D721Med (cell line): ENCODE measurements around the gene ACSM6.
"Not testable (repeated sequence)": the region's sequence is repeated elsewhere in the genome, so short reads cannot be mapped to it uniquely, and the experiment has no call there.

Experiments used
- DNase-seq: peaks from one replicate; pipeline ENCODE4 v3.0.0; 2011; ENCODE audit warnings: low spot score; ENCODE audit not compliant: insufficient read length
- FAIRE-seq: peaks from 2 replicates; lab custom pipeline; 2011; peaks lifted over from hg19 to GRCh38; lab: Jason Lieb, UNC
- CTCF ChIP-seq: IDR thresholded peaks from 2 replicates; pipeline ENCODE4 v1.5.1; 2012; ENCODE audit warnings: mild to moderate bottlenecking, control low read depth; ENCODE audit not compliant: insufficient read depth; ENCODE audit errors: missing control alignments

The ACSM6 gene

GRCh38 chr10:95196046-95196445 is 2.0 kb downstream of the ACSM6 start:
- TF ChIP-seq CTCF = no peak
- FAIRE-seq (no peak), DNase-seq (no peak)

- FAIRE-seq (no peak), DNase-seq (no peak)
- peak; percentile 2 for TF ChIP-seq CTCF
These were observed 7.7 kb downstream of the ACSM6 start for GRCh38 chr10:95201736-95202135.

GRCh38 chr10:95202865-95203264 is 8.8 kb downstream of the ACSM6 start:
- not testable (repeated sequence) for DNase-seq, FAIRE-seq

- TF ChIP-seq CTCF = peak; percentile 24
- FAIRE-seq (no peak), DNase-seq (no peak)
These were observed 14.8 kb downstream of the ACSM6 start for GRCh38 chr10:95208702-95209391.

GRCh38 chr10:95209509-95210127 is 15.6 kb downstream of the ACSM6 start:
- FAIRE-seq = no peak
- DNase-seq = no peak
- no peak for TF ChIP-seq CTCF

- DNase-seq (no peak), FAIRE-seq (no peak)
- TF ChIP-seq CTCF = no peak
These were observed 17.7 kb downstream of the ACSM6 start for GRCh38 chr10:95211606-95212279.

- DNase-seq (no peak), FAIRE-seq (no peak)
- TF ChIP-seq CTCF = no peak
These were observed 20.3 kb downstream of the ACSM6 start for GRCh38 chr10:95214369-95214768.
